Parathyroid adenoma (tissue), 2 donors: Measurements from ENCODE around the gene BCL2L11.

Experiments used
- H2AFZ ChIP-seq: fragments of 300-600 bp; sonication (generic); one replicate; pipeline ENCODE4 v1.7.0; 2017; ENCODE audit warnings: antibody characterized with exemption, mild to moderate bottlenecking
- H3K27ac ChIP-seq: fragments of 300-600 bp; sonication (generic); one replicate; pipeline ENCODE4 v1.7.0; 2017
- H3K27me3 ChIP-seq: fragments of 300-600 bp; sonication (generic); one replicate; pipeline ENCODE4 v1.7.0; 2017; ENCODE audit warnings: low read length; ENCODE audit not compliant: control insufficient read depth, insufficient read depth
- H3K36me3 ChIP-seq: fragments of 300-600 bp; sonication (generic); one replicate; pipeline ENCODE4 v1.7.0; 2017; ENCODE audit warnings: low read length; ENCODE audit not compliant: control insufficient read depth, insufficient read depth
- H3K4me1 ChIP-seq: fragments of 300-600 bp; sonication (generic); one replicate; pipeline ENCODE4 v1.7.0; 2017; ENCODE audit warnings: control low read depth
- H3K4me2 ChIP-seq: fragments of 300-600 bp; sonication (generic); one replicate; pipeline ENCODE4 v1.7.0; 2017; ENCODE audit warnings: low read length
- H3K4me3 ChIP-seq: fragments of 300-600 bp; sonication (generic); one replicate; pipeline ENCODE4 v1.7.0; 2017; ENCODE audit warnings: low read depth, low read length
- H3K79me2 ChIP-seq: fragments of 300-600 bp; sonication (generic); one replicate; pipeline ENCODE4 v1.7.0; 2017; ENCODE audit warnings: control low read depth
- H3K9ac ChIP-seq: fragments of 300-600 bp; sonication (generic); one replicate; pipeline ENCODE4 v1.7.0; 2017; ENCODE audit warnings: mild to moderate bottlenecking
- H3K9me3 ChIP-seq: fragments of 300-600 bp; sonication (generic); one replicate; pipeline ENCODE4 v1.7.0; 2017; ENCODE audit warnings: low read length; ENCODE audit not compliant: control insufficient read depth
- CTCF ChIP-seq: fragments of 300-600 bp; sonication (generic); IDR thresholded peaks from one replicate; pipeline ENCODE4 v1.7.0; 2017; ENCODE audit warnings: antibody characterized with exemption, mild to moderate bottlenecking
- donor health status: primary hyperparathyroidism.

The BCL2L11 gene

GRCh38 chr2:111142101-111142500 is 21.4 kb downstream of the BCL2L11 start:
- H3K4me1 ChIP-seq, result peaks cover 6% of the 10 kb centered on the region
- H2AFZ ChIP-seq, result no peak overlapping the region
- no peak overlapping the region for H3K4me3 ChIP-seq
- no peak overlapping the region for H3K9ac ChIP-seq
- H3K4me2 ChIP-seq, result no peak overlapping the region
- H3K9me3 ChIP-seq, result no peaks in the 10 kb centered on the region
- TF ChIP-seq CTCF, result no peak
- H3K27me3 ChIP-seq, result no peaks in the 10 kb centered on the region
- H3K36me3 ChIP-seq, result no peaks in the 10 kb centered on the region
- H3K79me2 ChIP-seq, result peaks cover 25% of the 10 kb centered on the region
- H3K27ac ChIP-seq, result no peak overlapping the region

- Histone ChIP-seq H2AFZ (no peak overlapping the region), H3K4me2 (no peak overlapping the region), H3K36me3 (no peaks in the 10 kb centered on the region), H3K4me1 (peaks cover 6% of the 10 kb centered on the region), H3K79me2 (peaks cover 23% of the 10 kb centered on the region), H3K9me3 (no peaks in the 10 kb centered on the region), H3K27ac (no peak overlapping the region), H3K4me3 (no peak overlapping the region), H3K9ac (no peak overlapping the region), H3K27me3 (no peaks in the 10 kb centered on the region)
- no peak for TF ChIP-seq CTCF
Observed at GRCh38 chr2:111143107-111143842, 22.6 kb downstream of the BCL2L11 start.

- Histone ChIP-seq H3K4me1 (peaks cover 6% of the 10 kb centered on the region), H3K36me3 (no peaks in the 10 kb centered on the region), H3K27me3 (no peaks in the 10 kb centered on the region), H2AFZ (no peak overlapping the region), H3K27ac (no peak overlapping the region), H3K4me3 (no peak overlapping the region), H3K9ac (no peak overlapping the region), H3K9me3 (no peaks in the 10 kb centered on the region), H3K4me2 (no peak overlapping the region), H3K79me2 (peaks cover 20% of the 10 kb centered on the region)
- TF ChIP-seq CTCF, result no peak
Observed at GRCh38 chr2:111143843-111144198, 23.1 kb downstream of the BCL2L11 start.

GRCh38 chr2:111145103-111145760 is 24.5 kb downstream of the BCL2L11 start:
- Histone ChIP-seq H3K4me3 (no peak overlapping the region), H3K79me2 (peaks cover 18% of the 10 kb centered on the region), H3K4me2 (no peak overlapping the region), H2AFZ (no peak overlapping the region), H3K9me3 (no peaks in the 10 kb centered on the region), H3K4me1 (peaks cover 4% of the 10 kb centered on the region), H3K27me3 (no peaks in the 10 kb centered on the region), H3K36me3 (no peaks in the 10 kb centered on the region), H3K27ac (no peak overlapping the region), H3K9ac (no peak overlapping the region)
- TF ChIP-seq CTCF, result no peak
